ENCODE data around the gene ANKRD13B.

Gene ANKRD13B

DNA sequence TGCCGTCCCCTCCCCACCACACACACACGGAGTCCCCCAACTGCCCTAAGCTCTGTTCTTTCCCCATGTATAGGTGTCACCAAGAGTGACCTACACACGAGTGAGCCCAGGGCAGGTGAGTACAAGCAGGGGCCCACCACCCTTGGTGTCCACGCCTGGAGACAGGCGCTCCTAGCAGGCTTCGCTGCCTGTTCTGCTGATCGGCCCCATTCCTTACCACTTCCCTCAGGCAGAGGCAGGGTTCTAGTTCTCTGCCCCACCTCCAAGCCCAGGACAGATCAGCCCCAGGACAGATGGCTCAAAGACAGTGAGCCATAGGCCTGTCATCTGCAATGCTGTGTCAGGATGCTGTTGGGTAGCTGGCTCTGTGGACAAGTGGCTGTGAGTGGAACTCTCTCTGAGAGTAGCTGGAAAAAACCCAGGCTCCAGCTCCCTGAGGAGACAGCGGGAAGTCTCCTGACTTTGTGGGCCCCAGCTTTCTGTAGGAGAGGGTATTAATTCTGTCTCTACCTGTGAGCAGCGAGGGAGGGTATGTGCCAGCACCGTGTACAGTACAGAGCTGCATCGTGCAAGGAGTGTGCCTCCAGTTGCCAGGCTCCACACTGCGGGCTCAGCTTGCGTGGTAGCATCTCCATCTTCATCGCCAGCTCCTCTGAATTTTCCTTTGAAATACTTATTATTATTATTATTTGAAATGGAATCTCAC lies 23.5 kb upstream of the ANKRD13B start:
- no peak for FAIRE-seq

DNA sequence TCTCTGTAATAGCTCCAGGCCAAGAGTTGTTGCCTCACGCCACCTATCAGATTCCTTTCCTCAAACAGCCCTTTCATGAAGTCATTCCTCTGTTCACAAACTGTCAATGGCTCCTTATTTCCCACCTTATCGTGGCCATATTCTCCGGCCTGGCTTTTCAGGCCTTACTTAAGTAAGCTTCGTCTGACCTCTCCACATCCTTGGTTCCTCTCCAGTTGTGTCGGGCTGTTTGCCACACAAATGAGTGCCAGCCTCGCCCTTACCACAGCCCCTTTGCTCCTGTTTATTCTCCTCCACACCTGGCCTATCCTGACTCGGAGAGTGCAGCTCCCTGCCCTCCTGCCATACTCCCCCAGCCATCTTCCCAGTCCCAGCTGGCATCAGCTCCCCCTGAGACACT lies 22.4 kb upstream of the ANKRD13B start:
- no peak for FAIRE-seq

DNA sequence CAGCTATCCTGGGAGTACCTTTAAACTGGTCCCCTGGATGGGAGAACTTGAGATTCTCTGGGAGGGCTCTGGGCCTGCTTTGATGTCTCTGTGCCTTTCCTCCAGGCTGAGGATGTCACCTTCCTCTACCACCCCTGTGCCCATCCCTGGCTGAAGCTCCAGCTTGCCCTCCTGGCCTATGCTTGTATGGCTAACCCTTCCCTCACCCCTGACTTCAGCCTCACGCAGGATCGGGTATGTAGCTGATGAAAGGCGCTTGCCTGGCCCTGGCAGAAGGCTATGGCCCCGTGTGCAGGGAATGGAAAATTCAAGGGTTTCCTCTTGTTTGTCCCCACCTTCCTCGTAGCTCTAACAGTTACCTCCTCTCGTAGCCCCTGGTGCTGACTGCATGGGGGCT lies 21.4 kb upstream of the ANKRD13B start:
- FAIRE-seq = no peak

DNA sequence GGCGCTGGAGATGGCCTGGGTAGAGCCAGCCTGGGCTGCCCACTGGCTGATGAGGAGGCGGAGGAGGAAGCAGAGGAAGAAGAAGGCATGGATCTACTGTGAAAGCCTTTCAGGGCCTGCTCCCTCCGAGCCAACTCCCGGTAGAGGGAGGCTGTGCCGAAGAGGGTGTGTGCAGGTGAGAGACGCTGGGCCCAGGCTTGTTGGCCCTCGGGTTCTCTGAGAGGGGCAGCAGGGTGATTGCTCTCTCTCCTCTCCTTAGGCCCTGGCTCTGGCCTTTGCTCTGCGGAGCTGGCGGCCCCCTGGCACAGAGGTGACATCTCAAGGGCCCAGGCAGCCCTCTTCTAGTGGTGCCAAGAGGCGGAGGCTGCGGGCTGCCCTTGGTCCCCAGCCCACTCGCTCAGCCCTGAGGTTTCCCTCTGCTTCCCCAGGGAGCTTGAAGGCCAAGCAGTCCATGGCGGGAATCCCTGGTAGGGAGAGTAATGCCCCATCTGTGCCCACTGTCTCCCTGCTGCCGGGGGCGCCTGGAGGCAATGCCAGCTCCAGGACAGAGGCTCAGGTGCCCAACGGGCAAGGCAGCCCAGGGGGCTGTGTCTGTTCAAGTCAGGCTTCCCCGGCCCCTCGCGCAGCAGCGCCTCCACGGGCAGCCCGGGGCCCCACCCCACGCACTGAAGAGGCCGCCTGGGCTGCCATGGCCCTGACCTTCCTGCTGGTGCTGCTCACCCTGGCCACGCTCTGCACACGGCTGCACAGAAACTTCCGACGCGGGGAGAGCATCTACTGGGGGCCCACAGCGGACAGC lies 20.9 kb upstream of the ANKRD13B start:
- no peak for FAIRE-seq

DNA sequence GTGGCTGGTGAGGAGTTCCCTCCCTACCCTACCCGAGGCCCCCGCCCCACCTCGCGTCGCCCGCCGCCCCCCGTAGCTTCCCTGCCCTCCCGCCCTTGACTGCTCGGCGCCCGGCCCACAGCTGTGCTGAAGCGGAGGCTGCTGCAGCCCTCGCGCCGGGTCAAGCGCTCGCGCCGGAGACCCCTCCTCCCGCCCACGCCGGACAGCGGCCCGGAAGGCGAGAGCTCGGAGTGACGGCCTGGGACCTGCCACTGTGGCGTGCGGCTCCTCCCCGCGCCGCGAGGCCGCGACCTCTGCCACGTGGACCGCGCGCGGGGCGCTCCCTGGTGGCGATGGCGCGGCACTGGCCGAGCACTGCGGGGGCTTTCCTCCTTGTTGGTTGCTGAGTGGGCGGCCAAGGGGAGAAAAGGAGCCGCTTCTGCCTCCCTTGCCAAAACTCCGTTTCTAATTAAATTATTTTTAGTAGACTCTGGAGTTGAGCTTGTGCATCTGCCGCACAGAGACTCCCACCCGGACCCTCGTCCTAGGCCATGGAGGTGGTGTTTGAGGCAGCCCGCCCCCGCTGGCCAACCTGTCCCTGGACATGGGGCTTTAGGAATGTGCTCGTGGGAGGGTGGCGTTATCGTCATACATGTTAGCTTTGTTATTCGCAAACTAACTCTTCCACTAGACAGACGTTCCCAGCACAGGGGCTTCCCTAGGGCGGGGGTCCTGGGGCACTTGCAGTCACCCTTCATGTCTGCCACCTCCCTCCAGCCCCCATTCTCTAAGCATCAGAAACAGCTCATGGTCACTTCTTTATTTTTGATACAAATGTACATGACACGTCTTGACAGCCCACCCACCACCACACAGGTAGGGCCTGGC lies 20.0 kb upstream of the ANKRD13B start:
- FAIRE-seq = no peak

DNA sequence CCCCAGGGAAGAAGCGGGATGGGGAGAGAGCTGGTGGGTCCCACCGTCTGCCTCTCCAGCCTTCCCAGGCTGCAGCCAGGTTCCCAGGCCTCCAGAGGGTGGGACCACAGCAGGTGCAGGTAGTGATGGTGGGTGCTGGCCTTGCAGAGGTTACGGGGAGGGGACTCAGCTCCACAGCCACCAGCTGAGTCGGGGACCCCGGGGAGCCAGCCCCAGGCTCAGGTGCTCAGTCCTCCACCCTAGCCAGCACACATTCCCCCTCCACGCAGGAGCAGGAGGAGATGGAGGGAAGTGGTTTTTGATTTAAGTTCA lies 19.4 kb upstream of the ANKRD13B start:
- FAIRE-seq = no peak

DNA sequence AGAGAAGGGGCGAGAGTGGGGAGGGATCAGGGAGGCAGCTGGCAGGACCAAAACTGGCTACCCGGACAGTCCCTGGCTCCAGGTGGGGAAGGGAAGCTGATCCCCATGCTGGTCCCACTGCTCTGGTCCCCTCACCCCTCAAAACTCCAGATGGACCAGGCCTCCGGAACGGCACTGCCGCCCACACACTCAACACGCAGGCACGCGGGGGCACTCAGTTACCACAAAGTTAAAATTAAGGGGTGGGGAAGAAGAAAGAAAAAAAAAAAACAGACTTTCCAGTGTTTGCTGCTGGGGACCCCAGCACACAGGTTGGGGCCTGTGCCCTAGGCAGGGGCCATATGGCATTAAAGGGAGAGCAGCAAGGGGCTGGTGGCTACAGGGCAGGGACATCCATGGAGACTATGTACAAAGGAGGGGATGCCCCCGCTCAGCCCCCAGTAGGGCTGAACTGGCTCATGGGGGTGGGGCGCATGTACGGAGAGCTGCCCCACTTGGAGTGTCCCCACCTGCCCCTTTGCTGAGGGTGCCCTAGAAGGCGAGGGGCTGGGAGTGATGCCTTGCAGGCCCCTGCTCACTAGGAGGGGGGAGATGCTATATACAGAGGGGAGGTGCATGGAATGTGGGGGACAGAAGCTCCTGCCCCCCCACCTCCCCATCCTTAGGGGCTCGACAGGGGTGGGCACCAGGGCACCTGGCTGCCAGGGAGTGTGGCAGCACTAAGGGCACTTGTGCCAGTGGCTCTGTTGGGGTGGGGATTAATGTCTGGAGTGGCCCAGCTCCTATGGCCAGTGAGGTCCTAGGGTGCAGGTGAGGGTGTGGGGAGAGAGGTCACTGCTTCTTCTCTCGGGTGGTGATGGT lies 18.8 kb upstream of the ANKRD13B start:
- FAIRE-seq = no peak

DNA sequence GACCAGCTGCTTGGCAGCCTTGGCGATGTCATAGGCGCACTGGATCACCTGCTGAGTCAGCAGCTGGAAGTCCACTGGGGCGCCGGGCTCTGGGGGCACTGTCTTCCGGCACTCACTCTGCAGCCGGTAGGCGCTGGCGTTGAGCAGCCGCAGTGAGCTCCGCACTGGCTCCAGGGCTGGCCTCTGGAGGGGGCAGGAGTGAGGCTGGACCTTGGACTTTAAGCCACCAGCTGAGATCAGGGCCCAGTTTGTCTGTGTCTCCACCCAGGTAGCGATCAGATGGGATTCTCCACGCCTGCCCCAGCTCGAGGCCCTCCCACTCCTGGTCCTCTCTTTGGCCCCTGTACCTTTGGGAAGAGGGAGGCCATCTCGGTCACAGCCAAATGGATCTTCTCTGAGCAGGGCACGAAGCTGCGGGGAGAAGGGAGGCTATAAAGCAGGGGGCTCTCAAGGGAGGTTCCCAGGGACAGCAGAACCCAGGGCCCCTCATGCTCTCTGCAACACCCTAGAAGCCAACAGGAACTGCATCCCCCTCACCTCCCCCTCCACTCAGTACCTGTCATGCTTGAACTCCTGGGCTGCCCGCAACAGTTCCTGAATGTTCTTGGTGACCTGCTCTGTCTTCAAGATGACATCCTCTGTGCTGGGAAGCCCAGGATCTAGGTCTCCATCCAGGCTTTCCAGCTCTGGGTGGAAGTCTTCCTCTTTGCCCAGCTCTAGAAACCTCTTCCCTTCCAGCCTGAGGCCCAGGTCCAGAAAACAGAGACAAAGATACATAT lies 18.0 kb upstream of the ANKRD13B start:
- FAIRE-seq = no peak

DNA sequence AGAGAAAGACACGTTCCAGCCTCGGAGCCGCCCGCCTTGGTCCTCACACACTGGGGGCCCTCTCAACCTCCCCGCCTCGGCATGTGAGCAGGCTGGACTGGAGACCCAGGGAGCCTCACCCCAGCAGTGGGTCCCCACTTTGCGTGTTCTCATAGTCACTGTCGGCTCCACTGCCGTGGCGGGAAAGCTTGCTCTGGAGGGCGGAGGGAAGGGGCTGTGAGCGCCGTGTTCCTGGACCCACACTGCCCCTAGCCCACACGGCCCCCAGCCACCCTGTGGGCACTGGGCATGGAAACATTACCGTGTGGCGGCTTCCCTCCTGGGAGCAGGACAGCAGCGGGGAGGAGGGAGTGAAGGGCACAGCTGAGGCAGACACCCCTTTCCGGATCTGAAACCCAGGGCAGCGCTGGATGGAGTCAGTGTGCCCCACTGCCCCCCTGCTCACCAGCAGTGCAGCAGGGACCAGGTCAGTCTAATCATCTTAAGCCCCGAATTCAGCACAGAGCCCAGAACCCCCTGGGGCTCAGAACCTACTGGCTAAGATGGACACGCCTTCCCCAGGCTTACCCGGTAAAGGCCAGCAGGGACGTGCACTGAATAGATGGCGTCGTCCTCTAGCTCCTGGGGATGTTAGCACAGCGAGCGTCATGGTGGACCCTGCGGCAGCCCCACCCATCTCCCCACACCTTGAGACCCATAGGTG lies 17.3 kb upstream of the ANKRD13B start:
- no peak for FAIRE-seq

DNA sequence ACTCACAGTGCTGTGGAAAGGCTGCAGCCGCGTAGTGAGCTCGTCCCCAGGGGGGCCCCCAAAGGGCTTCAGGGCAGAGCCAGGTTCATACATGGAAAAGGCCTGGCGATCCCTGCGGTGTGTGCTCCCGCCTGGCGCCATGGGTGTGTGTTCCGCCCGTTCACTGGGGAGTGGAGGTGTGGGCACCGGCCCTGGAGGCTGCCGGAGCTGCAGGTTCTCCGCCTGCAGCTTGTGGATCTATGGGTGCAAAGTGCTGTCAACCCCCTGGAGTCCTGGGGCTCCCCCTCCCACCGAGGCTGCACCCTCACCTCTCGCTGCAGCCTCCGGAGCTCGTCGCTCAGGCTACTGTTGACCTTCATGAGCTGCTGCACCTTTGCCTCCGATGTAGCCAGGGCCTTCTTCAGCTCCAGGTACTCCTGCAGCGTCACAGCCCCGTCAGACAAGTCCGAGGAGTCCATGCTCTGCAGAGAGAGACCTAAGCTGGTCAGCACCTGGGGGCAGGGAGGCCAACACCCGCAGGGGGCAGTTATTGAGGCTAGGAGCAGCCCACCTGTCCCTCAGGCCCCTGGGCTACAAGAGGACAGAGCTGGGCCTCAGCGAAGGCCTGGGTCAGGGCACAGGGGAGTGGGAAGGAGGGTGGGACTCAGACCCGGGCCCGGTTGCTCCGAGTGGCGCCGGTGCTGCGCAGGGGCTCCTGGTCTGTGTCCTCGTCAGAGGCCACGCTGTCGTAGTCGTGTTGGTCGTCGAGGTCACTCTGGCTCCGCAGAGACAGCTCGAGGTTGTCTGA lies 16.5 kb upstream of the ANKRD13B start:
- FAIRE-seq = no peak

DNA sequence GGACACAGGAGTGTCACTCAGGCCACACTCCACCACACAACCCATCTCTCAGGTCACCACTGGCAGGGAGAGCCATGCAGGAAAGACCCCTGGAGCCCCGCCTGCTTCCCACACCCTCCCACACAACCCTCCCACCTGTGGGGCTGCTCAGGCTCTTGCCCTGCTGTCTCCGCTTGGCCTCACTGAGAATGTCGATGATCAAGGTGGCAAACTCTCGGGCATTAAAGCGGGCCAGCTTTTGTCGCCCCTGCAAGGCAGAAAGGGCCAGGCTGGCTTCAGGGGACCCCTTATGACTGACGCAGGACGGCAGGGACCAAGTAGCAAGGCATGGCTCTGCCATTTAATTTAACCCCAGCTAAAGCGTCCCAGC lies 15.9 kb upstream of the ANKRD13B start:
- FAIRE-seq = no peak

DNA sequence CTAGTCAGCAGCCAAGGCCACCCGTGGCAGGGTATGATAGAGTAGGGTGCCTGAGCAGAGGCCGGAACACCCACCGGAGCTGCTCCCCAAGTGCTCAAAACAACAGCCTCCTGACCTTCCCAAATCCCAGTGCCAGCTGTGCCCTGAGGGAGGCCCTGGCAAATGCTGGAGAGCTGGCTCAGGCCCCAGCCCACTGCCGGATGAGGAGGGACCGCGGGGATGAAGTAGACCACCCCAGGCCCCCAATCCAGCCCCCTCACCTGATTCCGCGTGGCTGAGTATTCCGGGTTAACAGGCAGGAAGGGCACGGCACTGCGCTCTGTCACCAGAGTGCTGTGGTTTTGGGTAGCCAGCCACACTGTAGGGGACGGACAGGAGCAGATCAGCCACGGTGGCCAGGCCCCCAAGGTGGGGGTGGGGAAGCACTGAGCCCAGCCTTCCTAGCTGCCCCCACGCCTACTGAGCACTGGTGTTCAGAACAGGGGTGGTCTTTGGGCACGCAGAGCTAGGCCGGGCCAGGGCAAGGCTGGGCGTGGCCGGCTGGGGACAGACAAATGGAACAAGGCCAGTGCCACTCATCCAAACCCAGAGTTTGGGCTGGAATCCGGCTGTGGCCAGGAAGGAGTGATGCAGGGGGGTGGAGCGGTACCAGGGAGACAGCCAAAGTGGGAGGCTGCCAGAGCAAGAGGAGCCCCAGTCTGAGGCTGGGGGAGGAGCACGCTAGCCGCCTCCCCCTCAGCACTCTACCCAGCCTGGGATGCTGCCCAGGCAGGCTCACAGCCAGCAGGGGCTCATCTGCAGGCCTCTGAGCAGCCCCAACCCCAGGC lies 15.3 kb upstream of the ANKRD13B start:
- FAIRE-seq = no peak

DNA sequence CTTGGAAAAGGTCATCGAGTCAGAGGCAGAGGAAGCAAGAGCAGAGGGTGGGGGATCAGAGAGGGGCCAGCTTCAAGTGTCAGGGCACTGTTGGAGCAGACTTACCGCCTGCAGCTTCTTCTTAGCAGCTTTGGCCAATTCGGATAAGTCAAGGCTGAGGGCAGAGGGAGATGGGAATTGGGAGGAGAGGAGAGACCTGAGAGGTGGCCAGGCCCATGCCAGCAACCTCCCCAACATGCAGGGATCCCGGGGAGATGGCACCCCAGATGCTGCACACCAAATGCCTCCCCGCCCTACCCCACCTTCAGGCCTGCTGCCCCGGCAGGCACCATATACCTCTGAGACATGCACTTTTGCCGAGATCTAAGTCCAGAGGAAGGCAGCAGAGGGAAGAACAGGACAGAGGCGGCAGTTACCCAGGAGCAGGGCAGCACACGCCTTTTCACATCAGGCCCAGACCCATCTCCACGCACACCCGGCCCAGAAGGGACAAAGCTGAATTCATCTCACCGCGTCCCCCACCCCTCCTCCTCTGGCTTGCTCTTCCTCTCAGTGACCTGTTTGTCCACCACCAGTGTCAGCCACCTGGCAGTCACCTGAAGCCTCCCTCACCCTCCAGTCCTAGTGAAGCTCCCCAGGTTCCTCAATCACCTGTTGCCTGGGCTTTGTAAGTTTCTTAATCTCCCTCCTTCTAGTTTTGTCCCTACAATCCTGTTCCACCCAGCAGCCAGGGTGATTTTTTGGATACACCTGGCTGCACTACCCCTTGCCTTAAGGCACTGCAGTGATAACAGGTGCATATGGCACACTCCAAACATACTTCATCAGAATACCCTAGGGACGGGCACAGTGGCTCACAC lies 14.1 kb upstream of the ANKRD13B start:
- FAIRE-seq = no peak

DNA sequence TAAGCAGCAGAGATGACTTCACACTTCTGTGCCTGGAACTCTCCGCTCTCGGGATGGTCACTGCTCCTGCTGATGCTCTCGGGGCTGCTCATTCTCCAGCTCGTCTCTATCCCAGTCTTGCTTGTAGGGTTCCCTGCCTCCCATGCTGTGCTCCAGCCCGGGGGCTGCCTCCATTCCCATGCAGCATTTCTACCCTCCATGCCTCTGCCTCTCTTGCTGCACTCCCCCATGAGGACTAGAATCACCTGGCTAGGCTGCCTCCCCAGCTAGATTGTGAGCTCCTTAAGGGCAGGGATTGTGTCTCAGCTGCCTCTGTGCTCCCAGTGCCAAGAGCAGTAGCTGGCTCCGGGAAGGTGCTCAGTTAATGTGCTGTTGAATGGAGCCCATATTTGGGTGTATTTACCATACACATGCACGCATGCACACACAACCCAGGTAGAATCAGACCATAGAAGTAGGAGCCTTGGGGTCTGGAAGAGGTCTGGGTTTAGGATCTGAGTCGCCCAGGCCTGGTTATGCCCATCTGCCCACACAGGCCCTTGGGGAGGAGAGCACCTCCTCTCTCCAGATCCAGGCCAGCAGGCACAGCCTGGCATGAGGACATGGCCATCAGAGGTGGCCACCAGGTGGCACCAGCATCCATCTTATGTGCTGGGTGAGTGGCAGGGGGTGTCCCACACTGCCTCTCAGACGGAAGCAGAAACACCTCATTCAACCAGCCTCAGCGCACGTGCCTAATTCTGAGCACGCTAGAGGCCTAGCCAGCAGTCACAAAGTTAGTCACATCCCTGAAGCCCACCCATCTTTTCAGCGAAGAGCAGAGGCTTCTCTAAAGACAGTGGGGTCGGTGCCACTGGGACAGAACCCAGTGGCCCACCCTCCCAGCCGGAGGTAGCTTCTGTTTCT lies 12.8 kb upstream of the ANKRD13B start:
- FAIRE-seq = no peak

DNA sequence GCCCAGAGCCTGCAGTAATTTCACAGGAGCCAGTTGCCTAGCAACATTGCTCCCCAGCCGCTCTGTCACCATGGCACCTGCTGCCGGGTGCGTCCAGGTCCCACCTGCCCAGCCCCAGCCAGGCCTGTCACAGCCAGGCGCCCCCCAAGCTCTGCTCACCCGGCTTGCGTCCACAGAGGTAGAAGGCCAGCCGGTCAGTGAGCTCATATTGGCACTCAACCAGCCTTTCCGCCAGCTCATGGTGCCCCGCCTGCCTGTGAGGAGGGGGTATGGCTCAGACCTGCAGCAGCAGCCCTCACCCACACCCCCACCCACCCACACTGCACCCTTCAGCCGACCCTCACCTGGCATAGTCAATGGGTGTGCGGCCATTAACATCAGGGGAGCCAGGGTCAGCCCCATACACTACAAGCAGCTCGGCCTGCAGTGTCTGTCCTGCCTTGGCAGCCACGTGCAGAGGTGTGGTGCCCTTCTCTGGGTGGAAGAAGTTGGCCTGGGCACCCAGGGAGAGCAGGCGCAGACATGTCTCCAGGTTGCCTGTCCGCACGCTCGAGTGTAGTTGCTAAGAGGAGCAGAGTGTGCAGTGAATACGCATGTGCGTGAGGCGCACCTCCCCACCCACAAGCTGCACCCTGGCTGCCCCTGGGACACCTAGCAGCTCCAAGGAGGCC lies 11.2 kb upstream of the ANKRD13B start:
- FAIRE-seq = no peak

DNA sequence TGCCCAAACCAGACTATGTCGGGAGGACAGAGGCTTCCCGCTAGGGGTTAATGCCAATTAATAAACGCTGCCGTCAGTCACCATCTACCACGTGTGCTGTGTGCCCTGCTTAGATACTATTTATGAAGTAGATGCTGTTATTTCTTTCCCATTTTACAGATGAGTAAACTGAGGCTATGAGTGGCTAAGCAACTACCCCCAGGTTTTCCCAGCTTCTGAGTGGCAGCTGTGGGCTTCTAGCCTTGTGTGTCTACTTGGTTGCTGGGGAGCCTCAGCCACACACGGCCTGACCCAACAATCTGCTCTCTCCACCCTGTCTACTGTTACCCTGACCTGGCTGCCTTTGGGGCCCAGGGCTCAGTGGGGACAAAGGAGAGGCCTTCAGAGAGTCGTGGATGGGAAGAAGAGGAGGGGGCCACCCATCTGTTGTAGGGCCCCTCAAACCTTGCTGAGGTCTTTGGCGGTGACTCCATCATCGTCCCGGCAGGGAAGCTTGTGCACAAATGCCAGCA lies 10.6 kb upstream of the ANKRD13B start:
- FAIRE-seq = no peak

DNA sequence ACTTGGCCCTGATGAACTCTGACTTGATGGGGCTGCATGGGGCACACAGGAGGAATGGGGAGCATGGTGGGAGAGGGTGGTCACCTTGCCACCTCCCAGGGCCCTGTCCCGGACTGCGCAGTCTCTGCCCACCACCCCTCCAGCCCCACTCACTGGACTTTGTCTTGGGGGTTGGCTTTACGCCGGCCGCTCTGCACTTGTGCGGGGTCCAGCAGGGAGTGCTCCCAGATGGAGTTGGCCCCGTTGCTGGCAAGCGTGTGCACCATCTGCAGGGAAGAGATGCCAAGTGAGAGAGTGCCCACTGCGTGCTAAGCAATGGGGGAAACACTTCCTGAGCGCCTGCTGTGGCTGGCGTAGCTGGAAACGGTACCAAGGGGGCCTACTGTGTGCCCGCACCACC lies 10.2 kb upstream of the ANKRD13B start:
- FAIRE-seq = no peak
